SK-N-SH (cell line): ENCODE results near the gene LDHA.

Experiments used
- CTCF ChIP-seq: fragments of 200-600 bp; sonication (generic); IDR thresholded peaks from 2 replicates; pipeline ENCODE4 v1.6.1; 2017; ENCODE audit warnings: antibody characterized with exemption, mild to moderate bottlenecking, moderate library complexity
- EP300 ChIP-seq, 2 experiments: IDR thresholded peaks; 2 replicates each; pipeline versions ENCODE4 v1.4.0 to v1.6.1; 2012; ENCODE audit warnings: borderline replicate concordance in 1 of 2, low read depth in 1 of 2, low read length in 1 of 2
- EZH2phosphoT487 ChIP-seq: fragments of 200-600 bp; sonication (generic); IDR thresholded peaks from 2 replicates; pipeline ENCODE4 v1.6.1; 2017; ENCODE audit warnings: low read depth, mixed run types, mild to moderate bottlenecking, antibody characterized with exemption, moderate library complexity, borderline replicate concordance
- MAX ChIP-seq: IDR thresholded peaks from 2 replicates; pipeline ENCODE4 v1.4.0; 2012; ENCODE audit warnings: low read depth
- TCF12 ChIP-seq: IDR thresholded peaks from 2 replicates; pipeline ENCODE4 v1.4.0; 2012
- USF1 ChIP-seq: IDR thresholded peaks from 2 replicates; pipeline ENCODE4 v1.4.0; 2012; ENCODE audit warnings: low read depth, borderline replicate concordance

- TF ChIP-seq EP300 (IDR thresholded peaks at IDR 0.05; ENCODE audit: borderline replicate concordance in 1 of 2, low read depth in 1 of 2, low read length in 1 of 2) (no peak), TCF12 (no peak), EZH2phosphoT487 (no peak), CTCF (no peak), MAX (no peak), USF1 (no peak)
Measured at GRCh38 chr11:18379201-18379600, 15.2 kb upstream of the LDHA start.
